Inferior parietal cortex (tissue), 1 donor: ENCODE results near the gene CFAP65.

Source experiments
- DNase-seq: peaks from one replicate; pipeline ENCODE4 v3.0.0-alpha.2; 2016; ENCODE audit errors: extremely low spot score

The CFAP65 gene

GRCh38 chr2:219041252-219041651 is at the start of gene CFAP65:
Gene CFAP65 (minus strand): TSS chr2:219041516. CDS start chr2:219039048, 2,468 bp downstream.
- DNase-seq, result peak; percentile 77

- no peak for DNase-seq
These were observed 49.4 kb upstream of the CFAP65 start for GRCh38 chr2:219090436-219091299.

- DNase-seq, result no peak
These were observed 48.0 kb upstream of the CFAP65 start for GRCh38 chr2:219089330-219089729.

GRCh38 chr2:219087848-219088247 is 46.5 kb upstream of the CFAP65 start:
- DNase-seq, result no peak

GRCh38 chr2:219087361-219087760 is 46.0 kb upstream of the CFAP65 start:
- DNase-seq, result no peak

GRCh38 chr2:219086196-219086595 is 44.9 kb upstream of the CFAP65 start:
- DNase-seq, result no peak

- no peak for DNase-seq
These were observed 43.5 kb upstream of the CFAP65 start for GRCh38 chr2:219084791-219085190.

GRCh38 chr2:219082332-219082958 is 41.1 kb upstream of the CFAP65 start:
- no peak for DNase-seq

- no peak for DNase-seq
These were observed 40.5 kb upstream of the CFAP65 start for GRCh38 chr2:219081701-219082331.

GRCh38 chr2:219081096-219081495 is 39.8 kb upstream of the CFAP65 start:
- no peak for DNase-seq

GRCh38 chr2:219079417-219079816 is 38.1 kb upstream of the CFAP65 start:
- DNase-seq, result no peak

GRCh38 chr2:219078951-219079350 is 37.6 kb upstream of the CFAP65 start:
- no peak for DNase-seq

- no peak for DNase-seq
These were observed 36.8 kb upstream of the CFAP65 start for GRCh38 chr2:219078126-219078525.

GRCh38 chr2:219076253-219076652 is 34.9 kb upstream of the CFAP65 start:
- DNase-seq, result no peak

GRCh38 chr2:219073413-219074129 is 32.3 kb upstream of the CFAP65 start:
- DNase-seq, result peak; percentile 31

- DNase-seq, result no peak
These were observed 31.5 kb upstream of the CFAP65 start for GRCh38 chr2:219072741-219073250.

GRCh38 chr2:219071131-219071816 is 30.0 kb upstream of the CFAP65 start:
- no peak for DNase-seq

- no peak for DNase-seq
These were observed 24.2 kb upstream of the CFAP65 start for GRCh38 chr2:219065484-219065883.

- DNase-seq, result no peak
These were observed 20.8 kb upstream of the CFAP65 start for GRCh38 chr2:219062081-219062480.

GRCh38 chr2:219060821-219061791 is 19.8 kb upstream of the CFAP65 start, which contains the start of gene IHH:
Gene IHH (minus strand): TSS chr2:219060921. CDS start chr2:219060467, 454 bp downstream.
- DNase-seq, result no peak
